ENCODE measurements around the gene INPP5J.

- TF ChIP-seq CTCF (IDR thresholded peaks at IDR 0.05; ENCODE audit: poor library complexity, severe bottlenecking), result no peak
- no peak for TF ChIP-seq TAF1 (IDR thresholded peaks at IDR 0.05; ENCODE audit: low read depth)
- TF ChIP-seq SMC3 (conservative IDR thresholded peaks at IDR 0.05; ENCODE audit: poor library complexity), result no peak
- TF ChIP-seq RAD21 (conservative IDR thresholded peaks at IDR 0.05), result no peak
Measured at GRCh38 chr22:31125521-31126117, 2.9 kb downstream of the INPP5J start.
